NB4 (cell line): ENCODE data around the gene GAB2.
"Not testable (repeated sequence)": the region's sequence is repeated elsewhere in the genome, so short reads cannot be mapped to it uniquely, and the experiment has no call there.

Source experiments
- DNase-seq: peaks from one replicate; pipeline ENCODE4 v3.0.0; 2010; ENCODE audit warnings: low read depth
- H3K4me3 ChIP-seq: one replicate; pipeline ENCODE4 v1.5.1; 2011; ENCODE audit warnings: mild to moderate bottlenecking, low read depth, low read length, moderate library complexity
- CTCF ChIP-seq: IDR thresholded peaks from one replicate; pipeline ENCODE4 v1.5.1; 2012; ENCODE audit warnings: low read depth, low read length
- MAX ChIP-seq: IDR thresholded peaks from 2 replicates; pipeline ENCODE4 v1.6.1; 2011; ENCODE audit warnings: low read depth, low read length
- MYC ChIP-seq: IDR thresholded peaks from 2 replicates; pipeline ENCODE4 v1.6.1; 2011; ENCODE audit warnings: low read depth, low read length
- POLR2A ChIP-seq: IDR thresholded peaks from 2 replicates; pipeline ENCODE4 v1.6.1; 2011; ENCODE audit warnings: mild to moderate bottlenecking; ENCODE audit not compliant: insufficient read length; ENCODE audit errors: extremely low read depth

The GAB2 gene

DNA sequence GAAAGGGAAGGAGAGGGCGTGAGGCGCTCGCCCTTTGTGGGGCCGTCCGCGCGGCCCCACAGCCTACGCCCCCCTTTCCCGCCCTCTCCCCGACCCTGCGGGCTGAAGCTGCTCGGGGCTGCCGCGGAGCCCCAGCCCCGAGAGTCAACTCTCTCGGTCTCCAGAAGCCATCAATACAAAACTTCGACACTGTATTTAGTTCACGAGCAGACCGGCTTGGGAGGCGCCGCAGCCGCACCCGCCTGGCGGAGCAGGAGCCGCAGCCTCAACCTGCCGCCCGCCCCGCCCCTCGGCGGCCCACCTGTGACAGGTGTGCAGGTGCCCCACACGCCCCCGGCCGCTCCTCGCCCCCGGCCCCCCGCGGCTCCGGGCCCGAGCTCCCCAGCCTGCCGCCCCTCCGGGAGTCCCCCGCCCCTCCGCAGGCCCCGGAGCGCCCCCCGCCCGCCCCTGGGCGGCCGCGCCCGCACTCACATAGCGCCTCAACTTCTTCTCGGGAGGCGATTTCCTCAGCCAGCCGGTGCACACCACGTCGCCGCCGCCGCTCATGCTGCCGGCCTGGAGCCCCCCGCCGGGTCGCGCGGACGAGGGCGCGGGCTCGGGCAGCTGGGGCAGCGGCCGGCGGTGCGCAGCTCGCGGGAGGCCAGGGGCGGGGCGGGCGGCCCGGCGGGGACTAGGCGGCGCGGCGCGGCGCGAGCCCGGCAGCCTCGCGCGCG is at the start of gene GAB2:
GAB2 (minus strand) TSS at position 646 of the 713 bp plus-strand sequence; CDS start at position 546, 100 bp downstream.
- no peak for DNase-seq
- no peak for TF ChIP-seq MYC
- TF ChIP-seq MAX, result no peak
- no peak for TF ChIP-seq CTCF
- no peak for TF ChIP-seq POLR2A
- peak within 1 kb of the TSS; percentile 81 for H3K4me3 ChIP-seq

- no peak for DNase-seq
- TF ChIP-seq MYC (no peak), CTCF (no peak), MAX (no peak), POLR2A (no peak)
- no peak overlapping the region for H3K4me3 ChIP-seq
These were observed 49.8 kb upstream of the GAB2 start for GRCh38 chr11:78467370-78467769.

GRCh38 chr11:78465169-78465942 is 47.7 kb upstream of the GAB2 start:
- no peak overlapping the region for H3K4me3 ChIP-seq
- DNase-seq, result no peak
- no peak for TF ChIP-seq CTCF
- TF ChIP-seq MYC, result no peak
- no peak for TF ChIP-seq MAX
- TF ChIP-seq POLR2A, result no peak

- not testable (repeated sequence) for H3K4me3 ChIP-seq, DNase-seq
These were observed 47.2 kb upstream of the GAB2 start for GRCh38 chr11:78464787-78465168.

- H3K4me3 ChIP-seq, result no peak overlapping the region
- no peak for DNase-seq
- no peak for TF ChIP-seq MYC
These were observed 42.9 kb upstream of the GAB2 start for GRCh38 chr11:78460471-78460870.

DNA sequence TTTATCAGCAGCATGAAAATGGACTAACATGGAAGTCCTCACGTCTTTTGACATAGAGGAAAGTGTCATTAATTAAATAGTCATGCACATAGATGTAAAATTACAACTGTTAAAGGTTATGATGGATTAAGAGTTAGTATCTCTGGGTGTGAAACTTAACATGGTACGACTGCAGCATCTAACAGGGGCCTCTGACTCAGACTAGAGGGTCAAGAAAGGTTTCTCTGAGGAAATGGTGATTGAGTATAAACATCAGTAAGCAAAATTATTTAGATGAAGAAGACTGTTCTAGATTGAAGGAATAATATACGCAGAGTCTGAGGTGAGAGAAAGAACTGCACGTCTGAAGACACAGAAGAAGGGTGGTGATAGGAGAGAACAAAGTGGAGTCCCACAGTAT is 42.1 kb upstream of the GAB2 start:
- TF ChIP-seq MAX (no peak), POLR2A (no peak), MYC (no peak), CTCF (no peak)
- DNase-seq, result no peak
- H3K4me3 ChIP-seq, result no peak overlapping the region

DNA sequence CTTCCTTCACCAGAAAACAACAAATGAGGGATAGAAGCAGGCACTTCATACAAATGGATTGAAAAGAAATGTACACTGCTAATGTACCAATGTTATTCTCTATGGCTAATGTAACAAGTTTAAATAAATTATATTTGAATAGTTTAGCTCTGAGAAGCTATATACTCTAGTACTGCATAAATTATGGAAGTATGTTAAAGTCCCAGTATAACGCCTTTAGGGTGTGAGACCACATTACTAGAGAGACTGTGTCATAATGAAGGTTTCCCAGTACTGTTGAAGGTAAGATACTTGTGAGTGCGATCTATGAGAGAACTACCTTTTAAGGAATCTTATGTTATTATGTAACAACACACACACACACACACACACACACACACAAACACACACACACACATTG is 39.8 kb upstream of the GAB2 start:
- DNase-seq, result no peak
- TF ChIP-seq POLR2A, result no peak
- TF ChIP-seq MYC, result no peak
- TF ChIP-seq CTCF, result no peak
- TF ChIP-seq MAX, result no peak
- no peak overlapping the region for H3K4me3 ChIP-seq
